GM18858 (cell line): ENCODE data around the gene TARBP1.
"Not testable (repeated sequence)": the region's sequence is repeated elsewhere in the genome, so short reads cannot be mapped to it uniquely, and the experiment has no call there.

Source experiments
- ATAC-seq: cut with Tn5 transposase; IDR thresholded peaks from one replicate; pipeline ENCODE4 v1.9.1; 2021; ENCODE audit not compliant: unreplicated experiment

Gene TARBP1

GRCh38 chr1:234361102-234361603 is 117.8 kb downstream of the TARBP1 start:
- no peak for ATAC-seq

- no peak for ATAC-seq
These were observed 121.1 kb downstream of the TARBP1 start for GRCh38 chr1:234357831-234358230.

- not testable (repeated sequence) for ATAC-seq
These were observed 122.2 kb downstream of the TARBP1 start for GRCh38 chr1:234356615-234357269.

GRCh38 chr1:234355782-234356510 is 123.0 kb downstream of the TARBP1 start:
- ATAC-seq, result no peak

- ATAC-seq, result no peak
These were observed 130.0 kb downstream of the TARBP1 start for GRCh38 chr1:234348964-234349363.

- no peak for ATAC-seq
These were observed 133.7 kb downstream of the TARBP1 start for GRCh38 chr1:234345237-234345636.

GRCh38 chr1:234342774-234343173 is 136.2 kb downstream of the TARBP1 start:
- ATAC-seq, result no peak
